Upper lobe of left lung (tissue), 6 donors: ENCODE data around the gene STEAP1B. TPM values are rescaled to one million over a fixed set of nuclear protein-coding genes. Genes with fewer than 3 reads are reported as not detected.

ENCODE experiments used
- ATAC-seq, 2 donors: fragments of 200-7000 bp; cut with Tn5 transposase; one replicate each; pipeline ENCODE4 v1.9.1; 2022; ENCODE audit warnings: mild to moderate bottlenecking in 2 of 2, moderate library complexity in 2 of 2; ENCODE audit not compliant: low FRiP score in 2 of 2
- DNase-seq, 2 donors: peaks; one replicate each; pipeline ENCODE4 v3.0.0-alpha.2; 2019 to 2020
- H3K27ac ChIP-seq, 4 donors: fragments of 200-600 bp; sonication (generic); one replicate each; pipeline ENCODE4 v1.5.1; 2016 to 2019
- H3K27me3 ChIP-seq, 4 donors: fragments of 200-600 bp; sonication (generic); one replicate each; pipeline ENCODE4 v1.5.1; 2017 to 2019
- H3K36me3 ChIP-seq, 4 donors: fragments of 200-600 bp; sonication (generic); one replicate each; pipeline ENCODE4 v1.5.1; 2016 to 2019
- H3K4me1 ChIP-seq, 4 donors: fragments of 200-600 bp; sonication (generic); one replicate each; pipeline ENCODE4 v1.5.1; 2018 to 2019
- H3K4me3 ChIP-seq, 4 donors: fragments of 200-600 bp; sonication (generic); one replicate each; pipeline ENCODE4 v1.5.1; 2017 to 2019; ENCODE audit warnings: mild to moderate bottlenecking in 2 of 4, moderate library complexity in 1 of 4
- H3K9me3 ChIP-seq, 4 donors: fragments of 200-600 bp; sonication (generic); one replicate each; pipeline ENCODE4 v1.5.1; 2018 to 2019
- EP300 ChIP-seq, 4 donors: sonication (generic); formaldehyde crosslinking; IDR thresholded peaks; one replicate each; pipeline ENCODE4 v1.5.1; 2017; ENCODE audit warnings: antibody characterized with exemption in 4 of 4, control low read depth in 2 of 4
- POLR2A ChIP-seq, 4 donors: fragments of 450-650 bp; IDR thresholded peaks; one replicate each; pipeline ENCODE4 v1.5.1; 2016 to 2017; ENCODE audit warnings: antibody characterized with exemption in 4 of 4, mild to moderate bottlenecking in 2 of 4
- POLR2AphosphoS5 ChIP-seq, 2 donors: sonication (generic); formaldehyde crosslinking; IDR thresholded peaks; one replicate each; pipeline ENCODE4 v1.5.1; 2017; ENCODE audit warnings: antibody characterized with exemption in 2 of 2
- WGBS, 2 donors: methylation state at CpG; one replicate each; pipeline ENCODE4 v1.1.5; 2017 to 2018; 5-methylcytosine and 5-hydroxymethylcytosine counted together
- total RNA-seq, 6 donors: library from RNA; depleted of rRNA in 4 of 6; stranded (reverse); fragments of >200 nt in 4 of 6; gene quantifications; one replicate each; pipeline versions ENCODE4 v1.1.0 to v1.2.1, GENCODE V29; 2016 to 2021
- TF ChIP-seq, protein P1 (sequence below), 6 experiments: fragments of 450-650 bp in 4 of 6; fragments of 200-600 bp in 2 of 6; sonication (generic) in 2 of 6; IDR thresholded peaks; one replicate each; pipeline ENCODE4 v1.5.1; 2016 to 2019; ENCODE audit warnings: antibody characterized with exemption in 6 of 6
- donor health status: DM: no; HTN: no; CAD: no; lungs with moderate emphysema.
- donor health status: DM: no; HTN: yes; CAD: no; lungs with severe emphysema.

The STEAP1B gene
- total RNA-seq, 6 donors from 2014 or later, result 0.30 to 2.1 (median 0.92) TPM; not detected in 3

DNA sequence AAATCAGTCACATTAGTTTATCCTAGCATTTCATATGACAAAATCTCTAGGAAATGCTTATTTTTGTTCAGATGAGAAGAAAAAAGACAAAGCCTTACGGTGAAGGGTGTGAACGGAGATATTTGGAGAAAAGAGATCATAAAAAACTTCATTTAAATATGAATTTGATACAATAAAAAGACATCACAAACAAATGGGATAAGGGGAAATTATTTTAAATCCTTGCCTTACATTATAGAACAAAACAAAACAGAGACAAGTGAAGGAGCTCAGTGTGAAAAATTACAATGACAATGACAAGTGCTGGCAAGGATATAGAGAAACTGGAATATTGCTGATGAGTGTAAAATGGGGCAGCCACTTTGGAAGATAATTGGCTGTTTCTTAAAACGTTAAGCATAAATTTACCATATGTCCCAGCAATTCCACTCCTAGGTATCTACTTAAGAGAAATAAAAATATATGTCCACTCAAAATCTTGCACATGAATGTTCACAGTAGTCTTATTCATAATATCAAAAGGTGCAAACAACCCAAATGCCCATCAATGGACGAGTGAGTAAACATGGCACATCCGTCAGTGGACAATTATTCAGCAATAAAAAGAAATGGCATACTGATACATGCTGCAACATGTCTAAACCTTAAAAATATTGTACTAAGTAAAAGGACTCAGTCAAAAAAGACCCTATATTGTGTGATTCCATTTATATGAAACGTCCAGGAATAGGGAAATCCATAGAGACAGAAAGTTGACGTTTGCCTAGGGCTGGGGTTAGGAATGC, 77.0 kb downstream of the STEAP1B start:
- TF ChIP-seq, protein P1, sequence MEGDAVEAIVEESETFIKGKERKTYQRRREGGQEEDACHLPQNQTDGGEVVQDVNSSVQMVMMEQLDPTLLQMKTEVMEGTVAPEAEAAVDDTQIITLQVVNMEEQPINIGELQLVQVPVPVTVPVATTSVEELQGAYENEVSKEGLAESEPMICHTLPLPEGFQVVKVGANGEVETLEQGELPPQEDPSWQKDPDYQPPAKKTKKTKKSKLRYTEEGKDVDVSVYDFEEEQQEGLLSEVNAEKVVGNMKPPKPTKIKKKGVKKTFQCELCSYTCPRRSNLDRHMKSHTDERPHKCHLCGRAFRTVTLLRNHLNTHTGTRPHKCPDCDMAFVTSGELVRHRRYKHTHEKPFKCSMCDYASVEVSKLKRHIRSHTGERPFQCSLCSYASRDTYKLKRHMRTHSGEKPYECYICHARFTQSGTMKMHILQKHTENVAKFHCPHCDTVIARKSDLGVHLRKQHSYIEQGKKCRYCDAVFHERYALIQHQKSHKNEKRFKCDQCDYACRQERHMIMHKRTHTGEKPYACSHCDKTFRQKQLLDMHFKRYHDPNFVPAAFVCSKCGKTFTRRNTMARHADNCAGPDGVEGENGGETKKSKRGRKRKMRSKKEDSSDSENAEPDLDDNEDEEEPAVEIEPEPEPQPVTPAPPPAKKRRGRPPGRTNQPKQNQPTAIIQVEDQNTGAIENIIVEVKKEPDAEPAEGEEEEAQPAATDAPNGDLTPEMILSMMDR (IDR thresholded peaks at IDR 0.05), result no peak
- TF ChIP-seq POLR2AphosphoS5 (IDR thresholded peaks at IDR 0.05), result no peak
- no peak for TF ChIP-seq EP300 (IDR thresholded peaks at IDR 0.05)
- TF ChIP-seq POLR2A (IDR thresholded peaks at IDR 0.05), result no peak
- Histone ChIP-seq H3K9me3 (no peaks in the 10 kb centered on the region), H3K4me1 (no peaks in the 10 kb centered on the region), H3K27me3 (no peaks in the 10 kb centered on the region), H3K36me3 (no peaks in the 10 kb centered on the region), H3K4me3 (no peak overlapping the region), H3K27ac (no peak overlapping the region)
- ATAC-seq, result no peak
- no peak for DNase-seq
- 87 to 88% methylated on average over 7 of the region's 7 CpGs for WGBS, 2 donors

DNA sequence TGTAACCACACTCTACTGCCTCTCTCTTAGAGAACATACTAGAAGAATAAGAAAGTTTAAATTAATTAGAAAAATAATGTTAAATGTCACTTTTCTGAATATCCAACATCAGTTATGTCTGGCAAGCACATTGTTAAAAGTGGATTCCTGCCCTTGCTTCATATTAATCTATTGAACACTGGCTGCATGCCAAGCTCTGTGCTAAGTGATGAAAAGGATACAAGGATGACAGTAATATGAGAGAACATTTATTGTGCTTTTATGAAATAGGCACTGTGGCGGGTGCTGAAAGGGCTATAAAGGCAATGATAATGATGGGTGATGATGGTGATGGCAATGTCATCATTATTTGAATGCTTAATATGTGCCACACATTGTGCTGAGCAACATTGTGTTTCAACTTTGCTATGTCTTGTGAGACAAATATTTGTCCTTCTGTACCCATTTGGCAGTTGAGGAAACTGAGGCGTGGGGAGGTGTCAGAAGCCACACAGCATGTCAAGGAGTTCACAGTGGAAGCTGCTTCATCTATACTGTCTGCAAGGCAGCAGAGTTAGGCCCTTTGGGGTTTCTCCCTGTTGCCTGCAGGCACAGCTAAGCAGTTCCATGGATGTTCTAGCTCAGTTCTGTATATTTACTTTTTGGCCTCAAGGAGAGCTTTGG, 78.9 kb downstream of the STEAP1B start:
- Histone ChIP-seq H3K27ac (no peak overlapping the region), H3K4me1 (no peaks in the 10 kb centered on the region), H3K9me3 (no peaks in the 10 kb centered on the region), H3K36me3 (no peaks in the 10 kb centered on the region), H3K4me3 (no peak overlapping the region), H3K27me3 (no peaks in the 10 kb centered on the region)
- DNase-seq (no peak), ATAC-seq (no peak)
- 82 to 93% methylated on average over 2 of the region's 2 CpGs for WGBS, 2 donors
- TF ChIP-seq, protein P1 (IDR thresholded peaks at IDR 0.05), result no peak

DNA sequence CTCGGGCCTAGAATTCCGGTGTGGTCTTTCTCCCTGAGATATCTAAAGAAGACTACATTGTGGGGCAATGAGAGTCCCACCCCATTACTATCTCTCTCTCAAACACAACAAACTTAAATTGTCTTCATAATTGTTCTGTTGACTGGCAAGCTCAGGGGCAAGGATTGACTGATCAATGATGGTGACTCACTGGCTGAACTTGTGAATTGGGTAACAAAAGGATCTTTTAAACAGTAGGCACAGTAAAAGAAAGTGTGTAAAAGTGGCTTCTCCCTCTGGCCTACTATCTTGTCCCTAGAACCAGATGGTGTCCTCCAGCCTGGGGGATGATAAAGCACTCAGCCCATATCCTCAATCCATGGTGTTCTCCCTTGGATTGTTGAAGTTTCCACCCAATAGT, 80.0 kb downstream of the STEAP1B start:
- DNase-seq (no peak), ATAC-seq (no peak)
- H3K36me3 ChIP-seq, result no peaks in the 10 kb centered on the region
- H3K9me3 ChIP-seq, result no peaks in the 10 kb centered on the region
- H3K27me3 ChIP-seq, result no peaks in the 10 kb centered on the region
- no peaks in the 10 kb centered on the region for H3K4me1 ChIP-seq
- H3K27ac ChIP-seq, result no peak overlapping the region
- 96 to 100% methylated on average over 2 of the region's 2 CpGs for WGBS, 2 donors
- TF ChIP-seq POLR2AphosphoS5 (IDR thresholded peaks at IDR 0.05) (no peak), POLR2A (IDR thresholded peaks at IDR 0.05) (no peak), EP300 (IDR thresholded peaks at IDR 0.05) (no peak)
- TF ChIP-seq, protein P1 (IDR thresholded peaks at IDR 0.05), result no peak
- H3K4me3 ChIP-seq, result no peak overlapping the region

DNA sequence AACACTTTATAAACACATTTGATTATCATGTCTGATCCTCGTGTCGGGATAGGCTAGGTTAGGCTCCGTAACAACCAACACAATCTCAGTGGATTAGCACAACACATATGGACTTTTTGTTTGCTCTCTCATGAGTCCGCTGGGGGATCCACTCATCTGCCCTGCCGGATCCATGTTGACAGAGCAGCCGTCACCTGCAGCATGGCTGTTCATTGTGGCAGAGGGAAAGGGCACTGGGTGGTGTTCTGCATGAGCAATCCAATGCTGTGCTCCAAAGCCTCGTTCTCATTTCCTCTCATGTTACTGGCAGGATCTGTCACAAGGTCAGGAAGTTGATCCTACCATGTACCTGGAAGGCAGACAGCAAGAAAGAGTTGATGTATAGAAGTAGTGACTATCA, 80.5 kb downstream of the STEAP1B start:
- no peaks in the 10 kb centered on the region for H3K27me3 ChIP-seq
- no peak for TF ChIP-seq POLR2A (IDR thresholded peaks at IDR 0.05)
- no peak for TF ChIP-seq POLR2AphosphoS5 (IDR thresholded peaks at IDR 0.05)
- TF ChIP-seq, protein P1 (IDR thresholded peaks at IDR 0.05), result no peak
- no peak for TF ChIP-seq EP300 (IDR thresholded peaks at IDR 0.05)
- no peak overlapping the region for H3K4me3 ChIP-seq
- no peaks in the 10 kb centered on the region for H3K9me3 ChIP-seq
- 89 to 94% methylated on average over 7 of the region's 7 CpGs for WGBS, 2 donors
- DNase-seq (no peak), ATAC-seq (no peak)
- no peak overlapping the region for H3K27ac ChIP-seq
- no peaks in the 10 kb centered on the region for H3K36me3 ChIP-seq
- H3K4me1 ChIP-seq, result no peaks in the 10 kb centered on the region
